K562 (cell line): Measurements from ENCODE around the gene USP11. TPM values are rescaled to one million over a fixed set of nuclear protein-coding genes. Genes with fewer than 3 reads are reported as not detected.

ENCODE experiments used
- ATAC-seq: fragments of 200-7000 bp; cut with Tn5 transposase; 3 replicates; pipeline ENCODE4 v1.9.1; 2020; ENCODE audit warnings: moderate library complexity
- BruUV-seq: library from RNA; stranded (reverse); fragments of 400-500 nt; replicated peaks from 2 replicates; lab custom pipeline; 2021; lab: Mats Ljungman, UMichigan
- CTCF ChIA-PET: fragments of 300-600 bp; formaldehyde crosslinking; extraction: SDS; loops from one replicate; lab custom pipeline; 2021; ENCODE audit warnings: low intra/inter-chr PET ratio; lab: Yijun Ruan, JAX
- POLR2A ChIA-PET: fragments of 300-600, 350-650 bp; sonication (Branson Sonifier 250); formaldehyde crosslinking; extraction: SDS; loops from one replicate; lab custom pipeline; 2021; ENCODE audit warnings: antibody characterized with exemption, inconsistent platforms; lab: Yijun Ruan, JAX
- DNase-seq, 4 experiments: peaks; one replicate each; pipeline versions ENCODE4 v3.0.0 to v3.0.0-alpha.2; 2011 to 2018; ENCODE audit warnings: low spot score in 3 of 4, mixed read lengths in 3 of 4; ENCODE audit errors: extremely low read depth in 1 of 4
- FAIRE-seq: peaks from 2 replicates; lab custom pipeline; 2011; peaks lifted over from hg19 to GRCh38; lab: Jason Lieb, UNC
- H2AFZ ChIP-seq: 2 replicates; pipeline ENCODE4 v1.6.0; 2011; ENCODE audit warnings: low read depth, low read length, control low read depth, inconsistent platforms
- H3K27ac ChIP-seq: fragments of 200-600 bp; 3 replicates; pipeline ENCODE4 v1.8.0; 2011; ENCODE audit warnings: low read depth, mild to moderate bottlenecking, control low read depth, inconsistent platforms, low read length, moderate library complexity, mixed read lengths; ENCODE audit errors: extremely low read depth
- H3K27me3 ChIP-seq, 2 experiments: fragments of 300-600 bp in 1 of 2; 2 replicates in 1 of 2; 3 replicates in 1 of 2; pipeline versions ENCODE4 v1.6.0 to v1.8.0; 2011; ENCODE audit warnings: inconsistent platforms in 2 of 2, low read length in 2 of 2, mild to moderate bottlenecking in 1 of 2, mixed read lengths in 1 of 2, moderate library complexity in 1 of 2; ENCODE audit not compliant: control insufficient read depth in 2 of 2, insufficient read depth in 2 of 2
- H3K36me3 ChIP-seq: fragments of 300-600 bp; 3 replicates; pipeline ENCODE4 v1.8.0; 2011; ENCODE audit warnings: mild to moderate bottlenecking, low read length, inconsistent platforms; ENCODE audit not compliant: control insufficient read depth, insufficient read depth
- H3K4me1 ChIP-seq, 2 experiments: fragments of 200-600 bp in 1 of 2; replicated peaks in 1 of 2; 2 replicates in 1 of 2; 3 replicates in 1 of 2; pipeline versions ENCODE4 v1.5.1 to v1.8.0; 2011; ENCODE audit warnings: inconsistent platforms in 2 of 2, low read length in 2 of 2, mild to moderate bottlenecking in 1 of 2, mixed read lengths in 1 of 2, moderate library complexity in 1 of 2; ENCODE audit not compliant: control insufficient read depth in 2 of 2, insufficient read depth in 2 of 2
- H3K4me2 ChIP-seq: 2 replicates; pipeline ENCODE4 v1.6.1; 2011; ENCODE audit warnings: low read length, control low read depth, inconsistent platforms, mixed read lengths; ENCODE audit not compliant: insufficient read depth
- H3K4me3 ChIP-seq: fragments of 200-600 bp; sonication (generic), shearing (Covaris generic); 2 replicates; pipeline ENCODE4 v1.5.1; 2016; ENCODE audit warnings: control low read depth, inconsistent platforms
- H3K79me2 ChIP-seq: fragments of 200-600 bp; 3 replicates; pipeline ENCODE4 v1.8.0; 2011; ENCODE audit warnings: low read length, inconsistent platforms; ENCODE audit not compliant: control insufficient read depth, insufficient read depth
- H3K9ac ChIP-seq, 2 experiments: 2 replicates each; pipeline versions ENCODE4 v1.6.0 to v1.6.1; 2011; ENCODE audit warnings: low read depth in 2 of 2, low read length in 2 of 2, control low read depth in 1 of 2, inconsistent platforms in 1 of 2, mild to moderate bottlenecking in 1 of 2, mixed read lengths in 1 of 2; ENCODE audit not compliant: insufficient read depth in 1 of 2
- H3K9me1 ChIP-seq: one replicate; pipeline ENCODE4 v1.6.0; 2011; ENCODE audit warnings: inconsistent platforms, mild to moderate bottlenecking, low read length, moderate library complexity; ENCODE audit not compliant: control insufficient read depth, insufficient read depth
- H3K9me3 ChIP-seq: replicated peaks from 2 replicates; pipeline ENCODE4 v1.5.1; 2011; ENCODE audit warnings: low read depth, low read length, inconsistent platforms; ENCODE audit not compliant: control insufficient read depth, insufficient read depth
- H4K20me1 ChIP-seq: replicated peaks from 2 replicates; pipeline ENCODE4 v1.6.1; 2011; ENCODE audit warnings: low read length, inconsistent platforms, mixed read lengths; ENCODE audit not compliant: control insufficient read depth, insufficient read depth
- BDP1 ChIP-seq: IDR thresholded peaks from 3 replicates; pipeline ENCODE4 v1.6.1; 2011; ENCODE audit not compliant: insufficient read length, insufficient read depth
- BRD4 ChIP-seq: fragments of 200-600 bp; sonication (generic); IDR thresholded peaks from 2 replicates; pipeline ENCODE4 v1.6.1; 2017; ENCODE audit warnings: inconsistent platforms
- FUS ChIP-seq: fragments of 200-400 bp; formaldehyde crosslinking; optimal IDR thresholded peaks from 2 replicates; pipeline ENCODE3; 2017; ENCODE audit warnings: low read depth, low read length
- HDAC6 ChIP-seq: IDR thresholded peaks from 2 replicates; pipeline ENCODE4 v1.6.1; 2012; ENCODE audit warnings: low read depth, mild to moderate bottlenecking, control low read depth, inconsistent platforms, low read length, moderate library complexity
- HOXB6 ChIP-seq: fragments of 250-450 bp; sonication (Bioruptor Pico); IDR thresholded peaks from 2 replicates; pipeline ENCODE4 v1.5.1; 2022; ENCODE audit warnings: mild to moderate bottlenecking, borderline replicate concordance
- JUN ChIP-seq, 2 experiments: sonication (generic) in 1 of 2; formaldehyde crosslinking in 1 of 2; IDR thresholded peaks; 2 replicates each; pipeline versions ENCODE4 v1.6.1 to v1.8.0; 2012 to 2022; ENCODE audit warnings: borderline replicate concordance in 2 of 2, mild to moderate bottlenecking in 2 of 2, improper control_type of control experiment in 1 of 2, low read depth in 1 of 2, low read length in 1 of 2, missing genetic modification reagents in 1 of 2
- MED1 ChIP-seq: sonication (generic); formaldehyde crosslinking; IDR thresholded peaks from 2 replicates; pipeline ENCODE4 v1.8.1; 2023; ENCODE audit warnings: missing genetic modification reagents, borderline replicate concordance
- POLR2H ChIP-seq: IDR thresholded peaks from 2 replicates; pipeline ENCODE4 v1.6.1; 2016; ENCODE audit warnings: missing genetic modification characterization, low read depth, mild to moderate bottlenecking, control low read depth, missing compliant biosample characterization, moderate library complexity
- PURB ChIP-seq: sonication (generic); formaldehyde crosslinking; IDR thresholded peaks from 2 replicates; pipeline ENCODE4 v1.9.0; 2021; ENCODE audit warnings: low read depth, mild to moderate bottlenecking, missing genetic modification reagents
- RCOR1 ChIP-seq, 2 experiments: IDR thresholded peaks; 2 replicates each; pipeline ENCODE4 v1.6.1; 2012; ENCODE audit warnings: low read depth in 2 of 2, low read length in 2 of 2, borderline replicate concordance in 1 of 2, improper control_type of control experiment in 1 of 2
- THRAP3 ChIP-seq: fragments of 450-650 bp; IDR thresholded peaks from 2 replicates; pipeline ENCODE4 v1.6.1; 2016; ENCODE audit warnings: mild to moderate bottlenecking, inconsistent platforms, borderline replicate concordance
- ZFP36 ChIP-seq: fragments of 150-350 bp; IDR thresholded peaks from 2 replicates; pipeline ENCODE4 v1.6.1; 2018; ENCODE audit warnings: low read length, low read depth; ENCODE audit not compliant: partially characterized antibody
- WGBS: fragments of 100-300 bp; shearing (Covaris generic); methylation state at CpG from one replicate; pipeline ENCODE4 v1.1.6; 2016; ENCODE audit warnings: low coverage, mixed read lengths; ENCODE audit not compliant: insufficient coverage; ENCODE audit errors: missing lambda C conversion rate; 5-methylcytosine and 5-hydroxymethylcytosine counted together
- in situ Hi-C: fragments of 300-500 bp; cut with MboI; formaldehyde crosslinking; loops from 4 replicates; pipeline ENCODE4 v1.15.0; 2018; ENCODE audit warnings: inconsistent platforms, mixed read lengths
- intact Hi-C: fragments of 100-400 bp; cut with micrococcal nuclease; formaldehyde crosslinking; loops from 2 replicates; pipeline ENCODE4 v1.14.2; 2022
- polyA plus RNA-seq, 8 experiments: library from polyadenylated mRNA; depleted of rRNA in 4 of 8; stranded (reverse) in 5 of 8; unstranded in 3 of 8; fragments of >200 nt; fragmentation: Nextera tagmentation in 2 of 8; fragmentation: Illumina TruSeq in 1 of 8; extraction: Ambion mirVana in 2 of 8; extraction: Trizol in 1 of 8; gene quantifications; 2 replicates each; pipeline versions ENCODE4 v1.2.1 to v1.2.3, GENCODE V29; 2011 to 2014; ENCODE audit warnings: inconsistent platforms in 1 of 8, missing spikeins in 1 of 8
- total RNA-seq, 7 experiments: library from RNA; depleted of rRNA in 6 of 7; stranded (reverse); fragments of >200 nt in 6 of 7; fragmentation: Illumina TruSeq in 2 of 7; extraction: Trizol in 2 of 7; gene quantifications; 2 replicates each; pipeline versions ENCODE4 v1.2.1 to v1.2.3, GENCODE V29; 2011 to 2021; ENCODE audit warnings: low replicate concordance in 1 of 7
- TF ChIP-seq, protein P1 (sequence below), 2 experiments: fragments of 450-650 bp; IDR thresholded peaks; 2 replicates each; pipeline ENCODE4 v1.6.1; 2018; ENCODE audit warnings: mild to moderate bottlenecking in 2 of 2, low read depth in 1 of 2; ENCODE audit not compliant: partially characterized antibody in 2 of 2
- TF ChIP-seq, protein P2 (sequence below): fragments of 250-450 bp; sonication (Bioruptor Pico); IDR thresholded peaks from 2 replicates; pipeline ENCODE4 v1.4.0; 2020; ENCODE audit warnings: mild to moderate bottlenecking

USP11 gene
- total and polyA plus RNA-seq, 9 of the 15 experiments (the other 6 are each of a cell fraction or from before 2014, with no cell fraction given): 2.5 to 29.0 (median 11.7) TPM

DNA sequence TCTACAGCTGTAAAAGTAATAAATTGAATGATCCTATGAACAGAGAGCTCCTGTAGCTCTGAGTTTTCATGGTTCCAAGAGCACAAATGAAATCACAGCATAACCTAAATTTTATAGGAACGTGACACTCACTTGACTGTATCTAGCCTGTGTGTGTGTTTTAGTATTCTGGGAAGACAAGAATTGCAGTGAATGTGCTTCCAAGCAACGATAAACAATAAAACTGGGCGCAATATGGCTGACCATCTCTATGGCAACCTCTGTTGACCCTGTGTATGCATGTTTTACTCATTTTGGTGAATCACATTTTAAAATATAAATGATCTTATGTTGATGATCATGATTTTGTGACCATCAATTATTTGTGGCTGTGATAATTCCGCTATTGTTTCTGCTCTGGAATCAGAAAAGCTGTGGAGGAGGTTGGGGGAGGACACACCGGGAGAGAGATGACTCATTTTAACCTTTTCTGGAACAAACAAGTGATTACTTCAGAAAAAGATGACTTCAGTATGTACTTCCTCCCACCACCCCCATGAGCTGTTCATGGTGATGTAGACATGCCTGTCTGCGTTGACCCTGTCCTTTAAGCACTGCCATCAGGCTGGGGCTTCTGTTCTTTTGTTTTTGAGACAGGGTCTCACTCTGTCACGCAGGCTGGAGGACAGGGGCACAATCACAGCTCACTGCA lies 31.8 kb downstream of the USP11 start (continued):
- TF ChIP-seq, protein P1, sequence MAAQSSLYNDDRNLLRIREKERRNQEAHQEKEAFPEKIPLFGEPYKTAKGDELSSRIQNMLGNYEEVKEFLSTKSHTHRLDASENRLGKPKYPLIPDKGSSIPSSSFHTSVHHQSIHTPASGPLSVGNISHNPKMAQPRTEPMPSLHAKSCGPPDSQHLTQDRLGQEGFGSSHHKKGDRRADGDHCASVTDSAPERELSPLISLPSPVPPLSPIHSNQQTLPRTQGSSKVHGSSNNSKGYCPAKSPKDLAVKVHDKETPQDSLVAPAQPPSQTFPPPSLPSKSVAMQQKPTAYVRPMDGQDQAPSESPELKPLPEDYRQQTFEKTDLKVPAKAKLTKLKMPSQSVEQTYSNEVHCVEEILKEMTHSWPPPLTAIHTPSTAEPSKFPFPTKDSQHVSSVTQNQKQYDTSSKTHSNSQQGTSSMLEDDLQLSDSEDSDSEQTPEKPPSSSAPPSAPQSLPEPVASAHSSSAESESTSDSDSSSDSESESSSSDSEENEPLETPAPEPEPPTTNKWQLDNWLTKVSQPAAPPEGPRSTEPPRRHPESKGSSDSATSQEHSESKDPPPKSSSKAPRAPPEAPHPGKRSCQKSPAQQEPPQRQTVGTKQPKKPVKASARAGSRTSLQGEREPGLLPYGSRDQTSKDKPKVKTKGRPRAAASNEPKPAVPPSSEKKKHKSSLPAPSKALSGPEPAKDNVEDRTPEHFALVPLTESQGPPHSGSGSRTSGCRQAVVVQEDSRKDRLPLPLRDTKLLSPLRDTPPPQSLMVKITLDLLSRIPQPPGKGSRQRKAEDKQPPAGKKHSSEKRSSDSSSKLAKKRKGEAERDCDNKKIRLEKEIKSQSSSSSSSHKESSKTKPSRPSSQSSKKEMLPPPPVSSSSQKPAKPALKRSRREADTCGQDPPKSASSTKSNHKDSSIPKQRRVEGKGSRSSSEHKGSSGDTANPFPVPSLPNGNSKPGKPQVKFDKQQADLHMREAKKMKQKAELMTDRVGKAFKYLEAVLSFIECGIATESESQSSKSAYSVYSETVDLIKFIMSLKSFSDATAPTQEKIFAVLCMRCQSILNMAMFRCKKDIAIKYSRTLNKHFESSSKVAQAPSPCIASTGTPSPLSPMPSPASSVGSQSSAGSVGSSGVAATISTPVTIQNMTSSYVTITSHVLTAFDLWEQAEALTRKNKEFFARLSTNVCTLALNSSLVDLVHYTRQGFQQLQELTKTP (IDR thresholded peaks at IDR 0.05; ENCODE audit: low read depth in 1 of 2, partially characterized antibody in 2 of 2): no peak
- no peak for TF ChIP-seq BRD4

- no peak overlapping the region for H2AFZ ChIP-seq
- H3K27me3 ChIP-seq: peaks cover 3 to 7% of the 10 kb centered on the region in 2 experiments; a peak in 3 of 5 replicates
- no peak overlapping the region for H3K4me2 ChIP-seq
- no peak for FAIRE-seq
- ATAC-seq: no peak
- H3K4me1 ChIP-seq: no peaks in the 10 kb centered on the region
- H3K36me3 ChIP-seq: no peaks in the 10 kb centered on the region
- H3K79me2 ChIP-seq: no peaks in the 10 kb centered on the region
- no peaks in the 10 kb centered on the region for H3K9me1 ChIP-seq
- in situ Hi-C loops: no loop called here
- no peak overlapping the region for H3K27ac ChIP-seq
- H3K9me3 ChIP-seq: no peaks in the 10 kb centered on the region
- intact Hi-C loops: no loop called here
- ChIA-PET CTCF (no interaction called here), POLR2A (no interaction called here)
- DNase-seq: no peak
- no peak overlapping the region for H3K4me3 ChIP-seq
- H4K20me1 ChIP-seq: no peaks in the 10 kb centered on the region
- no peak overlapping the region for H3K9ac ChIP-seq
- BruUV-seq: no TSS peak
- 18% methylated on average over 4 of the region's 7 CpGs for WGBS
- TF ChIP-seq RCOR1 (IDR thresholded peaks at IDR 0.05; ENCODE audit: borderline replicate concordance in 1 of 2, low read depth in 2 of 2, low read length in 2 of 2): no peak
- no peak for TF ChIP-seq FUS
- TF ChIP-seq POLR2H (tag): no peak
- no peak for TF ChIP-seq HOXB6 (CRISPR knock-in tag)
- no peak for TF ChIP-seq MED1
- TF ChIP-seq JUN (IDR thresholded peaks at IDR 0.05; ENCODE audit: borderline replicate concordance, low read depth, low read length): no peak
- TF ChIP-seq JUN (CRISPR knock-in tag; IDR thresholded peaks at IDR 0.05; ENCODE audit: borderline replicate concordance): no peak
- TF ChIP-seq HDAC6: no peak
- no peak for TF ChIP-seq BDP1
- TF ChIP-seq, protein P2, sequence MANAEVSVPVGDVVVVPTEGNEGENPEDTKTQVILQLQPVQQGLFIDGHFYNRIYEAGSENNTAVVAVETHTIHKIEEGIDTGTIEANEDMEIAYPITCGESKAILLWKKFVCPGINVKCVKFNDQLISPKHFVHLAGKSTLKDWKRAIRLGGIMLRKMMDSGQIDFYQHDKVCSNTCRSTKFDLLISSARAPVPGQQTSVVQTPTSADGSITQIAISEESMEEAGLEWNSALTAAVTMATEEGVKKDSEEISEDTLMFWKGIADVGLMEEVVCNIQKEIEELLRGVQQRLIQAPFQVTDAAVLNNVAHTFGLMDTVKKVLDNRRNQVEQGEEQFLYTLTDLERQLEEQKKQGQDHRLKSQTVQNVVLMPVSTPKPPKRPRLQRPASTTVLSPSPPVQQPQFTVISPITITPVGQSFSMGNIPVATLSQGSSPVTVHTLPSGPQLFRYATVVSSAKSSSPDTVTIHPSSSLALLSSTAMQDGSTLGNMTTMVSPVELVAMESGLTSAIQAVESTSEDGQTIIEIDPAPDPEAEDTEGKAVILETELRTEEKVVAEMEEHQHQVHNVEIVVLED (CRISPR knock-in tag): no peak
- TF ChIP-seq THRAP3: no peak
- no peak for TF ChIP-seq ZFP36
- TF ChIP-seq PURB (CRISPR knock-in tag): no peak
These were observed 33.8 kb downstream of the USP11 start for GRCh38 chrX:47266643-47267042.
